SJSA1 (cell line): Measurements from ENCODE around the gene CDK13. TPM values are rescaled to one million over a fixed set of nuclear protein-coding genes. Genes with fewer than 3 reads are reported as not detected.

Experiments
- DNase-seq, 2 experiments: peaks; one replicate each; pipeline ENCODE4 v3.0.0-alpha.2; 2015 to 2020; ENCODE audit warnings: low spot score in 2 of 2, low read depth in 1 of 2
- H3K27ac ChIP-seq: fragments of 250-450 bp; sonication (Bioruptor Pico); 2 replicates; pipeline ENCODE4 v1.5.1; 2020; ENCODE audit warnings: mild to moderate bottlenecking, moderate library complexity
- H3K27me3 ChIP-seq: fragments of 250-450 bp; sonication (Bioruptor Pico); replicated peaks from 2 replicates; pipeline ENCODE4 v1.5.1; 2020; ENCODE audit warnings: mild to moderate bottlenecking, moderate library complexity
- H3K36me3 ChIP-seq: fragments of 250-450 bp; sonication (Bioruptor Pico); 2 replicates; pipeline ENCODE4 v1.5.1; 2020; ENCODE audit warnings: mild to moderate bottlenecking
- H3K4me1 ChIP-seq: fragments of 250-450 bp; sonication (Bioruptor Pico); replicated peaks from 2 replicates; pipeline ENCODE4 v1.6.1; 2021; ENCODE audit warnings: mild to moderate bottlenecking
- H3K4me3 ChIP-seq: fragments of 250-450 bp; sonication (Bioruptor Pico); 2 replicates; pipeline ENCODE4 v1.5.1; 2020; ENCODE audit warnings: mild to moderate bottlenecking
- H3K9me3 ChIP-seq: fragments of 250-450 bp; sonication (Bioruptor Pico); replicated peaks from 2 replicates; pipeline ENCODE4 v1.5.1; 2020; ENCODE audit warnings: mild to moderate bottlenecking
- total RNA-seq: library from RNA; depleted of rRNA; stranded (reverse); fragments of >200 nt; shearing (Covaris generic); gene quantifications from 2 replicates; pipeline ENCODE4 v1.2.3, GENCODE V29; 2014

The CDK13 gene
- total RNA-seq, 1 experiment from 2014 or later, result 37.8 TPM

GRCh38 chr7:40008223-40008815 is 58.3 kb downstream of the CDK13 start:
- no peaks in the 10 kb centered on the region for H3K9me3 ChIP-seq
- peak overlapping the region; percentile 50 for H3K27ac ChIP-seq
- DNase-seq, result peak in 1 of 2 experiments; percentile 68
- H3K4me1 ChIP-seq, result peaks cover 27% of the 10 kb centered on the region
- peaks cover 16% of the 10 kb centered on the region for H3K36me3 ChIP-seq
- H3K4me3 ChIP-seq, result no peak overlapping the region
- H3K27me3 ChIP-seq, result no peaks in the 10 kb centered on the region

- Histone ChIP-seq H3K36me3 (peaks cover 11% of the 10 kb centered on the region), H3K27ac (peak overlapping the region; percentile 50; the same call in 1 of the 2 replicates), H3K27me3 (no peaks in the 10 kb centered on the region), H3K9me3 (no peaks in the 10 kb centered on the region), H3K4me1 (peaks cover 27% of the 10 kb centered on the region), H3K4me3 (no peak overlapping the region)
- DNase-seq, result no peak
Observed at GRCh38 chr7:40009301-40009700, 59.2 kb downstream of the CDK13 start.

GRCh38 chr7:40014376-40014775 is 64.3 kb downstream of the CDK13 start:
- DNase-seq, result no peak
- Histone ChIP-seq H3K27ac (no peak overlapping the region), H3K36me3 (peaks cover 19% of the 10 kb centered on the region), H3K4me1 (no peaks in the 10 kb centered on the region), H3K27me3 (no peaks in the 10 kb centered on the region), H3K9me3 (no peaks in the 10 kb centered on the region), H3K4me3 (no peak overlapping the region)

GRCh38 chr7:40015790-40016296 is 65.8 kb downstream of the CDK13 start:
- H3K27ac ChIP-seq, result no peak overlapping the region
- no peaks in the 10 kb centered on the region for H3K27me3 ChIP-seq
- no peak for DNase-seq
- H3K4me1 ChIP-seq, result no peaks in the 10 kb centered on the region
- no peak overlapping the region for H3K4me3 ChIP-seq
- peaks cover 11% of the 10 kb centered on the region for H3K36me3 ChIP-seq
- H3K9me3 ChIP-seq, result no peaks in the 10 kb centered on the region

- H3K4me3 ChIP-seq, result no peak overlapping the region
- H3K9me3 ChIP-seq, result no peaks in the 10 kb centered on the region
- no peak for DNase-seq
- peaks cover 18% of the 10 kb centered on the region for H3K36me3 ChIP-seq
- H3K27me3 ChIP-seq, result no peaks in the 10 kb centered on the region
- H3K27ac ChIP-seq, result no peak overlapping the region
- H3K4me1 ChIP-seq, result no peaks in the 10 kb centered on the region
Observed at GRCh38 chr7:40019558-40019957, 69.5 kb downstream of the CDK13 start.

GRCh38 chr7:40024048-40024447 is 74.0 kb downstream of the CDK13 start:
- DNase-seq, result no peak
- no peak overlapping the region for H3K27ac ChIP-seq

GRCh38 chr7:40024841-40025240 is 74.8 kb downstream of the CDK13 start:
- Histone ChIP-seq H3K9me3 (no peaks in the 10 kb centered on the region), H3K27ac (no peak overlapping the region), H3K4me3 (no peak overlapping the region), H3K4me1 (no peaks in the 10 kb centered on the region), H3K27me3 (no peaks in the 10 kb centered on the region), H3K36me3 (peaks cover 17% of the 10 kb centered on the region)
- DNase-seq, result no peak

More at GRCh38 chr7:40024048-40024447, 74.0 kb downstream of the CDK13 start:
- peaks cover 17% of the 10 kb centered on the region for H3K36me3 ChIP-seq
- no peaks in the 10 kb centered on the region for H3K27me3 ChIP-seq
- H3K4me3 ChIP-seq, result no peak overlapping the region
- no peaks in the 10 kb centered on the region for H3K9me3 ChIP-seq
- no peaks in the 10 kb centered on the region for H3K4me1 ChIP-seq

- Histone ChIP-seq H3K9me3 (no peaks in the 10 kb centered on the region), H3K4me3 (no peak overlapping the region), H3K27ac (no peak overlapping the region), H3K27me3 (no peaks in the 10 kb centered on the region), H3K4me1 (no peaks in the 10 kb centered on the region), H3K36me3 (peaks cover 23% of the 10 kb centered on the region)
- DNase-seq, result no peak
Observed at GRCh38 chr7:40027545-40027944, 77.5 kb downstream of the CDK13 start.

GRCh38 chr7:40033826-40034225 is 83.8 kb downstream of the CDK13 start:
- H3K27ac ChIP-seq, result no peak overlapping the region
- no peak for DNase-seq
- H3K9me3 ChIP-seq, result no peaks in the 10 kb centered on the region
- no peaks in the 10 kb centered on the region for H3K4me1 ChIP-seq
- H3K4me3 ChIP-seq, result no peak overlapping the region
- H3K27me3 ChIP-seq, result no peaks in the 10 kb centered on the region
- peaks cover 12% of the 10 kb centered on the region; the same call in 1 of the 2 replicates for H3K36me3 ChIP-seq

GRCh38 chr7:40041456-40041855 is 91.4 kb downstream of the CDK13 start:
- Histone ChIP-seq H3K9me3 (no peaks in the 10 kb centered on the region), H3K36me3 (no peaks in the 10 kb centered on the region; the same call in 1 of the 2 replicates), H3K27me3 (no peaks in the 10 kb centered on the region), H3K4me1 (no peaks in the 10 kb centered on the region), H3K4me3 (no peak overlapping the region), H3K27ac (no peak overlapping the region)
- no peak for DNase-seq

GRCh38 chr7:40043164-40043563 is 93.1 kb downstream of the CDK13 start:
- Histone ChIP-seq H3K4me3 (no peak overlapping the region), H3K27ac (no peak overlapping the region), H3K9me3 (no peaks in the 10 kb centered on the region), H3K36me3 (no peaks in the 10 kb centered on the region), H3K4me1 (no peaks in the 10 kb centered on the region), H3K27me3 (no peaks in the 10 kb centered on the region)
- no peak for DNase-seq

GRCh38 chr7:40047661-40048060 is 97.6 kb downstream of the CDK13 start:
- no peak for DNase-seq
- Histone ChIP-seq H3K4me3 (no peak overlapping the region), H3K9me3 (no peaks in the 10 kb centered on the region), H3K27ac (no peak overlapping the region), H3K27me3 (no peaks in the 10 kb centered on the region), H3K36me3 (no peaks in the 10 kb centered on the region), H3K4me1 (no peaks in the 10 kb centered on the region)

- peaks cover 17% of the 10 kb centered on the region for H3K36me3 ChIP-seq
- no peak for DNase-seq
- no peaks in the 10 kb centered on the region for H3K4me1 ChIP-seq
- H3K4me3 ChIP-seq, result no peak overlapping the region
- no peak overlapping the region for H3K27ac ChIP-seq
- H3K27me3 ChIP-seq, result no peaks in the 10 kb centered on the region
- no peaks in the 10 kb centered on the region for H3K9me3 ChIP-seq
Observed at GRCh38 chr7:40057292-40057691, 107.2 kb downstream of the CDK13 start.

GRCh38 chr7:40058026-40058425 is 108.0 kb downstream of the CDK13 start:
- Histone ChIP-seq H3K4me3 (no peak overlapping the region), H3K36me3 (peaks cover 22% of the 10 kb centered on the region), H3K27ac (no peak overlapping the region), H3K9me3 (no peaks in the 10 kb centered on the region), H3K27me3 (no peaks in the 10 kb centered on the region), H3K4me1 (no peaks in the 10 kb centered on the region)
- no peak for DNase-seq

GRCh38 chr7:40058636-40059035 is 108.6 kb downstream of the CDK13 start:
- Histone ChIP-seq H3K27me3 (no peaks in the 10 kb centered on the region), H3K36me3 (peaks cover 22% of the 10 kb centered on the region), H3K27ac (peak overlapping the region; percentile 3; the same call in 1 of the 2 replicates), H3K4me3 (no peak overlapping the region), H3K4me1 (no peaks in the 10 kb centered on the region), H3K9me3 (no peaks in the 10 kb centered on the region)
- no peak for DNase-seq
